SU-DHL-6 (cell line): ENCODE data around the gene SCGB1C2.
"Not testable (repeated sequence)": the region's sequence is repeated elsewhere in the genome, so short reads cannot be mapped to it uniquely, and the experiment has no call there.

Experiments
- EZH2phosphoT487 ChIP-seq: fragments of 200-600 bp; sonication (generic), shearing (Covaris generic); conservative IDR thresholded peaks from 2 replicates; pipeline ENCODE4 v1.6.1; 2018; ENCODE audit warnings: mild to moderate bottlenecking, antibody characterized with exemption, low read length, moderate library complexity, mixed read lengths
- TF ChIP-seq, protein P1 (sequence below): fragments of 200-600 bp; sonication (generic); IDR thresholded peaks from one replicate; pipeline ENCODE4 v1.5.1; 2017; ENCODE audit warnings: antibody characterized with exemption, mild to moderate bottlenecking, low read length, moderate library complexity; ENCODE audit not compliant: insufficient read depth, poor library complexity, severe bottlenecking

DNA sequence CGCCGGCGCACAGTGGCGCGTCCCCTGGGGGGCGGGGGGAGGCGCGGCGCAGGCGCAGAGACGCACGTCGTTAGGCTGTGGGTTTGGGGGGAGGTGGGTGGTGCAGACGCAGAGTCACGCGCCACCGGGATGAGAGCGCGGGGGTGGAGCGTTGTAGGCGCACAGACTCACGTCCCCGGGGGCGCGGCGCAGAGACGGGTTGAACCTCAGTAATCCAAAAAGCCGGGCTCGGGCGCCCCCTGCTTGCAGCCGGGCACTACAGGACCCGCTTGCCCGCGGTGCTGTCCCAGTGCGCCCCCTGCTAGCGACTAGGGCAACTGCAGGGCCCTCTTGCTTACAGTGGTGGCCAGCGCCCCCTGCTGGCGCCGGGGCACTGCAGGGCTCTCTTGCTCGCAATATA is 3.4 kb upstream of the SCGB1C2 start:
- TF ChIP-seq, protein P1, sequence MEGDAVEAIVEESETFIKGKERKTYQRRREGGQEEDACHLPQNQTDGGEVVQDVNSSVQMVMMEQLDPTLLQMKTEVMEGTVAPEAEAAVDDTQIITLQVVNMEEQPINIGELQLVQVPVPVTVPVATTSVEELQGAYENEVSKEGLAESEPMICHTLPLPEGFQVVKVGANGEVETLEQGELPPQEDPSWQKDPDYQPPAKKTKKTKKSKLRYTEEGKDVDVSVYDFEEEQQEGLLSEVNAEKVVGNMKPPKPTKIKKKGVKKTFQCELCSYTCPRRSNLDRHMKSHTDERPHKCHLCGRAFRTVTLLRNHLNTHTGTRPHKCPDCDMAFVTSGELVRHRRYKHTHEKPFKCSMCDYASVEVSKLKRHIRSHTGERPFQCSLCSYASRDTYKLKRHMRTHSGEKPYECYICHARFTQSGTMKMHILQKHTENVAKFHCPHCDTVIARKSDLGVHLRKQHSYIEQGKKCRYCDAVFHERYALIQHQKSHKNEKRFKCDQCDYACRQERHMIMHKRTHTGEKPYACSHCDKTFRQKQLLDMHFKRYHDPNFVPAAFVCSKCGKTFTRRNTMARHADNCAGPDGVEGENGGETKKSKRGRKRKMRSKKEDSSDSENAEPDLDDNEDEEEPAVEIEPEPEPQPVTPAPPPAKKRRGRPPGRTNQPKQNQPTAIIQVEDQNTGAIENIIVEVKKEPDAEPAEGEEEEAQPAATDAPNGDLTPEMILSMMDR: not testable (repeated sequence)
- not testable (repeated sequence) for TF ChIP-seq EZH2phosphoT487
